A549 (cell line): ENCODE measurements around the gene GPATCH4. TPM values are rescaled to one million over a fixed set of nuclear protein-coding genes. Genes with fewer than 3 reads are reported as not detected.
A peak's percentile ranks its signal among the peaks of the same experiment; 100 is the strongest.

ENCODE experiments used
- ATAC-seq, 2 experiments: fragments of 200-7000 bp in 1 of 2; fragments of >200 bp in 1 of 2; cut with Nextera tagmentation in 1 of 2; cut with Tn5 transposase in 1 of 2; 3 replicates each; pipeline versions ENCODE4 v1.8.0 to v1.9.1; 2018 to 2020; ENCODE audit warnings: mild to moderate bottlenecking in 1 of 2, moderate library complexity in 1 of 2
- CTCF ChIA-PET: fragments of 300-600 bp; sonication (Branson Sonifier 250); formaldehyde crosslinking; extraction: SDS; loops from one replicate; lab custom pipeline; 2021; ENCODE audit warnings: antibody characterized with exemption, inconsistent platforms; lab: Yijun Ruan, JAX
- POLR2A ChIA-PET: fragments of 350-600 bp; formaldehyde crosslinking; extraction: SDS; loops from one replicate; lab custom pipeline; 2021; ENCODE audit warnings: antibody characterized with exemption, inconsistent platforms; lab: Yijun Ruan, JAX
- DNase-seq, 2 experiments: peaks; one replicate each; pipeline versions ENCODE4 v3.0.0 to v3.0.0-alpha.2; 2011 to 2016; ENCODE audit warnings: low read depth in 1 of 2, low spot score in 1 of 2
- FAIRE-seq: peaks from 2 replicates; lab custom pipeline; 2011; peaks lifted over from hg19 to GRCh38; lab: Jason Lieb, UNC
- H3K27ac ChIP-seq, 2 experiments: fragments of >200 bp; sonication (Bioruptor Twin); formaldehyde crosslinking; 3 replicates each; pipeline ENCODE4 v1.5.1; 2016 to 2017
- H3K4me1 ChIP-seq: fragments of >200 bp; sonication (Bioruptor Twin); formaldehyde crosslinking; 3 replicates; pipeline ENCODE4 v1.6.1; 2016
- H3K4me2 ChIP-seq: fragments of >200 bp; sonication (Bioruptor Twin); formaldehyde crosslinking; 3 replicates; pipeline ENCODE4 v1.6.1; 2016
- H3K4me3 ChIP-seq: fragments of >200 bp; sonication (Bioruptor Twin); formaldehyde crosslinking; 3 replicates; pipeline ENCODE4 v1.5.1; 2016
- H3K9me3 ChIP-seq: fragments of >200 bp; sonication (Bioruptor Twin); formaldehyde crosslinking; 3 replicates; pipeline ENCODE4 v1.6.1; 2016
- CBX8 ChIP-seq: fragments of 200-600 bp; sonication (generic); IDR thresholded peaks from 2 replicates; pipeline ENCODE4 v1.6.1; 2016
- CEBPB ChIP-seq, 2 experiments: fragments of >200 bp in 1 of 2; sonication (Bioruptor Twin) in 1 of 2; formaldehyde crosslinking in 1 of 2; IDR thresholded peaks; 2 replicates each; pipeline ENCODE4 v1.6.1; 2012 to 2016
- EHF ChIP-seq: fragments of 250-450 bp; sonication (Bioruptor Pico); IDR thresholded peaks from 2 replicates; pipeline ENCODE4 v1.5.0; 2020; ENCODE audit warnings: mild to moderate bottlenecking
- EHMT2 ChIP-seq: fragments of 200-600 bp; sonication (generic); IDR thresholded peaks from 2 replicates; pipeline ENCODE4 v1.6.1; 2016; ENCODE audit warnings: antibody characterized with exemption, low read depth, mild to moderate bottlenecking, moderate library complexity
- FOSB ChIP-seq: fragments of 250-450 bp; sonication (Bioruptor Pico); IDR thresholded peaks from 2 replicates; pipeline ENCODE4 v1.5.0; 2020; ENCODE audit warnings: mild to moderate bottlenecking, moderate library complexity
- FOSL2 ChIP-seq, 2 experiments: fragments of 450-650 bp in 1 of 2; fragments of >200 bp in 1 of 2; sonication (Bioruptor Twin) in 1 of 2; formaldehyde crosslinking; IDR thresholded peaks; 2 replicates each; pipeline versions ENCODE4 v1.5.0 to v1.6.1; 2016 to 2020; ENCODE audit warnings: mild to moderate bottlenecking in 1 of 2, moderate library complexity in 1 of 2
- NPAS2 ChIP-seq: fragments of 250-450 bp; sonication (Bioruptor Pico); IDR thresholded peaks from 2 replicates; pipeline ENCODE4 v1.8.0; 2022; ENCODE audit warnings: mild to moderate bottlenecking, moderate library complexity, borderline replicate concordance
- POLR2A ChIP-seq: IDR thresholded peaks from 2 replicates; pipeline ENCODE4 v1.6.1; 2012; ENCODE audit warnings: mild to moderate bottlenecking, low read length
- RARB ChIP-seq: fragments of 250-450 bp; sonication (Bioruptor Pico); IDR thresholded peaks from 2 replicates; pipeline ENCODE4 v1.8.0; 2021; ENCODE audit warnings: mild to moderate bottlenecking, moderate library complexity
- ZC3H11A ChIP-seq: fragments of 450-650 bp; IDR thresholded peaks from 2 replicates; pipeline ENCODE4 v1.6.1; 2014; ENCODE audit warnings: antibody characterized with exemption, mild to moderate bottlenecking
- ZFP36 ChIP-seq: fragments of 450-650 bp; IDR thresholded peaks from 2 replicates; pipeline ENCODE4 v1.6.1; 2014; ENCODE audit warnings: borderline replicate concordance; ENCODE audit not compliant: partially characterized antibody
- ZNF302 ChIP-seq: fragments of 250-450 bp; sonication (Bioruptor Pico); IDR thresholded peaks from 2 replicates; pipeline ENCODE4 v1.9.0; 2021; ENCODE audit warnings: inconsistent platforms, mild to moderate bottlenecking, moderate library complexity
- WGBS: methylation state at CpG from one replicate; pipeline ENCODE4 v1.1.6; 2017; ENCODE audit errors: missing lambda C conversion rate; 5-methylcytosine and 5-hydroxymethylcytosine counted together
- polyA plus RNA-seq, 4 experiments: library from polyadenylated mRNA; depleted of rRNA in 3 of 4; stranded (reverse); fragments of >200 nt; fragmentation: RNase III in 1 of 4; extraction: RNeasy Plus Mini Kit Qiagen cat#74134 plus additional on column Dnase treatment in 1 of 4; gene quantifications; 2 replicates in 3 of 4; 3 replicates in 1 of 4; pipeline ENCODE4 v1.2.3, GENCODE V29; 2011 to 2017
- TF ChIP-seq, protein P1 (sequence below): fragments of 250-450 bp; sonication (Bioruptor Pico); IDR thresholded peaks from 2 replicates; pipeline ENCODE4 v1.5.0; 2020; ENCODE audit warnings: low read depth, mild to moderate bottlenecking, moderate library complexity
- TF ChIP-seq, protein P2 (sequence below): fragments of >200 bp; sonication (Bioruptor Twin); formaldehyde crosslinking; IDR thresholded peaks from 3 replicates; pipeline ENCODE4 v1.6.1; 2016
- TF ChIP-seq, protein P3 (sequence below): fragments of >200 bp; sonication (Bioruptor Twin); formaldehyde crosslinking; IDR thresholded peaks from 2 replicates; pipeline ENCODE4 v1.6.1; 2016

Gene GPATCH4
- polyA plus RNA-seq, 2 of the 4 experiments (the other 2 are of a cell fraction), result 68.1 to 85.2 TPM

DNA sequence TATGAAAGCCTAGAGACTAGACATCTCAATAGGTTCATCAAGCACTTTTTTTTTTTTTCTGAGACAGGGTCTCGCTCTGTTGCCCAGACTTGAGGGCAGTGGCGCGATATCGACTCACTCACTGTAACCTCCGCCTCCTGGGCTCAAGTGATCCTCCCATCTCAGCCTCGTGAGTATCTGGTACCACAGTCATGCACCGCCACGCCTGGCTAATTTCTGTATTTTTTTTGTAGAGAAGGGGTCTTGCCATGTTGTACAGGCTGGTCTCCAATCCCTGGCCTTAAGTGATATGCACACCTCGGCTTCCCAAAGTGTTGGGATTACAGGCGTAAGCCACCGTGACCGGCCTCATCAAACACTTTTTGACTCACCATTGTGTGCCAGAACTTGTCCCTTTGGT lies 613 bp upstream of the GPATCH4 start:
- POLR2A ChIA-PET, result interaction anchor here (0.9 to 2.3 kb wide), 3 partner anchors 10 to 145 kb away, joined by 3 to 16 read pairs (median 10); partner anchors contain the start of genes MEF2D and NAXE
- WGBS, result 77% methylated on average over 12 of the region's 12 CpGs
- CTCF ChIA-PET, result interaction anchor here (0.7 to 5.1 kb wide), 4 partner anchors 16 to 218 kb away, joined by 3 to 23 read pairs (median 7); no protein-coding TSS in a partner anchor
- Histone ChIP-seq H3K9me3 (no peaks in the 10 kb centered on the region), H3K4me1 (peaks cover 19% of the 10 kb centered on the region)
- TF ChIP-seq, protein P1, sequence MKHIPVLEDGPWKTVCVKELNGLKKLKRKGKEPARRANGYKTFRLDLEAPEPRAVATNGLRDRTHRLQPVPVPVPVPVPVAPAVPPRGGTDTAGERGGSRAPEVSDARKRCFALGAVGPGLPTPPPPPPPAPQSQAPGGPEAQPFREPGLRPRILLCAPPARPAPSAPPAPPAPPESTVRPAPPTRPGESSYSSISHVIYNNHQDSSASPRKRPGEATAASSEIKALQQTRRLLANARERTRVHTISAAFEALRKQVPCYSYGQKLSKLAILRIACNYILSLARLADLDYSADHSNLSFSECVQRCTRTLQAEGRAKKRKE (CRISPR knock-in tag), result no peak
- no peak for TF ChIP-seq CBX8
- TF ChIP-seq, protein P2, sequence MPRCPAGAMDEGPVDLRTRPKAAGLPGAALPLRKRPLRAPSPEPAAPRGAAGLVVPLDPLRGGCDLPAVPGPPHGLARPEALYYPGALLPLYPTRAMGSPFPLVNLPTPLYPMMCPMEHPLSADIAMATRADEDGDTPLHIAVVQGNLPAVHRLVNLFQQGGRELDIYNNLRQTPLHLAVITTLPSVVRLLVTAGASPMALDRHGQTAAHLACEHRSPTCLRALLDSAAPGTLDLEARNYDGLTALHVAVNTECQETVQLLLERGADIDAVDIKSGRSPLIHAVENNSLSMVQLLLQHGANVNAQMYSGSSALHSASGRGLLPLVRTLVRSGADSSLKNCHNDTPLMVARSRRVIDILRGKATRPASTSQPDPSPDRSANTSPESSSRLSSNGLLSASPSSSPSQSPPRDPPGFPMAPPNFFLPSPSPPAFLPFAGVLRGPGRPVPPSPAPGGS, result no peak
- no peak for TF ChIP-seq FOSL2 (IDR thresholded peaks at IDR 0.05)
- TF ChIP-seq FOSL2 (CRISPR knock-in tag; IDR thresholded peaks at IDR 0.05), result no peak
- TF ChIP-seq ZNF302, result no peak
- TF ChIP-seq EHMT2, result no peak
- TF ChIP-seq, protein P3, sequence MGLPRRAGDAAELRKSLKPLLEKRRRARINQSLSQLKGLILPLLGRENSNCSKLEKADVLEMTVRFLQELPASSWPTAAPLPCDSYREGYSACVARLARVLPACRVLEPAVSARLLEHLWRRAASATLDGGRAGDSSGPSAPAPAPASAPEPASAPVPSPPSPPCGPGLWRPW, result no peak
- no peak for TF ChIP-seq ZC3H11A
- TF ChIP-seq POLR2A, result no peak
- no peak for TF ChIP-seq NPAS2
- TF ChIP-seq, all 56 proteins: peak for 0
- FAIRE-seq, result no peak
- ATAC-seq, result peak in 1 of 2 experiments; percentile 15; a peak in 3 of 6 replicates
- Histone ChIP-seq H3K4me2 (peak overlapping the region; percentile 80), H3K4me3 (peak overlapping the region; percentile 77), H3K27ac (peak overlapping the region; percentile 86 to 94)
- DNase-seq, result no peak

DNA sequence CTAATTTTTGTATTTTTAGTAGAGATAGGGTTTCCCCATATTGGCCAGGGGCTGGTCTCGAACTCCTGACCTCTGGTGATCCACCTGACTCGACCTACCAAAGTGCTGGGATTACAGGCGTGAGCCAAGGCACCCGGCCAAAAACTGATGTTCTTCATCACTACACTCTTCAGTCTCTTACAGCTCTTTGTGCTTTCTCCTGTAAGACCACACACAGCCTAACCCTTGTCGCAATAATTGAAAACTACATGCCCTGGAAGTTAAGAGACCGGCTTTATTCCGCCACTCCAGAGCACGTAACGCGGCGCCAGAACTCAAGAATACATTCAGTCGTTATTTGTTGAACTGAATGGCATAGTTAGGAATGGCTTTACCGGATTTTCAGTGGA lies 552 bp downstream of the GPATCH4 start:
- FAIRE-seq (no peak), DNase-seq (no peak), ATAC-seq (no peak; a peak in 1 of 6 replicates)
- WGBS, result 4% methylated on average over 13 of the region's 13 CpGs
- peak overlapping the region; percentile 86 to 94 for H3K27ac ChIP-seq
- ChIA-PET CTCF (interaction anchor here (0.5 to 5.1 kb wide), 12 partner anchors 9 to 217 kb away, joined by 3 to 23 read pairs (median 3); partner anchors contain the start of gene NAXE), POLR2A (interaction anchor here (1.8 to 2.3 kb wide), 3 partner anchors 9 to 143 kb away, joined by 5 to 16 read pairs (median 10); partner anchors contain the start of genes MEF2D and NAXE)
- H3K4me2 ChIP-seq, result peak overlapping the region; percentile 80
- peaks cover 19% of the 10 kb centered on the region for H3K4me1 ChIP-seq
- H3K9me3 ChIP-seq, result no peaks in the 10 kb centered on the region
- TF ChIP-seq RARB (no peak), EHF (no peak)
- H3K4me3 ChIP-seq, result peak overlapping the region; percentile 77

DNA sequence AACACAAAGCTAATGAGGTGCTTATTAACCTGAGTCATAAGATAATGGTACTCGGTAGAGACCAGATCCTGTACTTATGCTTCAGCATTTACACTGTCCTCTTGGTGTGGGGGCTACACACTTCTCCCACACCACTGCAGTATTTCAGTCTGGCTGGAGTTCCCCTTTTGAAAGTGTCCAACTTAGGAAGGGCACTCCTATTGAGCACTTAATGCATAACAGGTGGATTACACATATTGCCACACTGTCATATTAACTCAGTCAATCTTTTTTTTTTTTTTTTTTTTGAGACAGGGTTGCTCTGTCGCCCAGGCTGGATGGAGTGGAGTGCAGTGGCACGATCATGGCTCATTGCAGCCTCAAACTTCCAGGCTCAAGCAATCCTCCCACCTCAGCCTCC lies 1.5 kb downstream of the GPATCH4 start:
- ChIA-PET POLR2A (interaction anchor here (1.8 to 2.3 kb wide), 2 partner anchors 8 to 99 kb away, joined by 5 to 16 read pairs; partner anchors contain the start of genes MEF2D and NAXE), CTCF (interaction anchor here (0.6 to 5.1 kb wide), 17 partner anchors 8 to 311 kb away, joined by 3 to 23 read pairs (median 3); no protein-coding TSS in a partner anchor)
- Histone ChIP-seq H3K4me1 (peaks cover 19% of the 10 kb centered on the region), H3K4me3 (peak overlapping the region; percentile 77), H3K4me2 (peak overlapping the region; percentile 80), H3K9me3 (no peaks in the 10 kb centered on the region), H3K27ac (peak overlapping the region in 1 of 2 experiments; percentile 94; a peak in 3 of 6 replicates)
- no peak for FAIRE-seq
- ATAC-seq, result peak; percentile 49 to 69; a peak in 5 of 6 replicates
- WGBS, result 69% methylated on average over 3 of the region's 3 CpGs
- peak; percentile 60 to 66 for DNase-seq
- TF ChIP-seq ZFP36 (no peak), CEBPB (IDR thresholded peaks at IDR 0.05) (0 out of 4 replicates have a peak, but pooled peaks of 1 of the 2 experiments have one; percentile 9), FOSB (CRISPR knock-in tag) (0 out of 2 replicates have a peak, but pooled peaks have one; percentile 27)
